Lower lobe of right lung (tissue), 2 donors: ENCODE measurements around the gene PFKFB1. TPM values are rescaled to one million over a fixed set of nuclear protein-coding genes. Genes with fewer than 3 reads are reported as not detected.
A peak's percentile ranks its signal among the peaks of the same experiment; 100 is the strongest.

Source experiments
- ATAC-seq, 2 donors: fragments of 200-7000 bp; cut with Tn5 transposase; one replicate each; pipeline ENCODE4 v1.9.1; 2020 to 2022; ENCODE audit warnings: mild to moderate bottlenecking in 2 of 2, moderate library complexity in 2 of 2
- DNase-seq: peaks from one replicate; pipeline ENCODE4 v3.0.0-alpha.2; 2020
- H3K27ac ChIP-seq: fragments of 200-600 bp; one replicate; pipeline ENCODE4 v1.8.0; 2022
- H3K27me3 ChIP-seq: fragments of 200-600 bp; one replicate; pipeline ENCODE4 v1.8.0; 2022; ENCODE audit warnings: low read depth
- H3K36me3 ChIP-seq: fragments of 200-600 bp; one replicate; pipeline ENCODE4 v1.8.0; 2022; ENCODE audit warnings: mild to moderate bottlenecking
- H3K4me1 ChIP-seq: fragments of 200-600 bp; one replicate; pipeline ENCODE4 v1.8.0; 2022
- H3K4me3 ChIP-seq: fragments of 200-600 bp; one replicate; pipeline ENCODE4 v1.8.0; 2022; ENCODE audit warnings: mild to moderate bottlenecking
- H3K9me3 ChIP-seq: fragments of 200-600 bp; one replicate; pipeline ENCODE4 v1.8.0; 2022
- intact Hi-C: fragments of 100-400 bp; cut with DNase I; formaldehyde crosslinking; loops from one replicate; pipeline ENCODE4 v1.11.0; 2022
- total RNA-seq: library from RNA; stranded (reverse); fragmentation: NEBNext Ultra II Directional; extraction: Animal tissue kit (Norgen Biotek cat#: 25700); gene quantifications from one replicate; pipeline ENCODE4 v1.2.1, GENCODE V29; 2021
- TF ChIP-seq, protein P1 (sequence below): fragments of 200-600 bp; IDR thresholded peaks from one replicate; pipeline ENCODE4 v1.8.0; 2022; ENCODE audit warnings: antibody characterized with exemption, mild to moderate bottlenecking
- donor health status: DM: no; HTN: yes; CAD: no; lungs with severe emphysema.

The PFKFB1 gene
- total RNA-seq, 1 donor from 2014 or later: 0.27 TPM

DNA sequence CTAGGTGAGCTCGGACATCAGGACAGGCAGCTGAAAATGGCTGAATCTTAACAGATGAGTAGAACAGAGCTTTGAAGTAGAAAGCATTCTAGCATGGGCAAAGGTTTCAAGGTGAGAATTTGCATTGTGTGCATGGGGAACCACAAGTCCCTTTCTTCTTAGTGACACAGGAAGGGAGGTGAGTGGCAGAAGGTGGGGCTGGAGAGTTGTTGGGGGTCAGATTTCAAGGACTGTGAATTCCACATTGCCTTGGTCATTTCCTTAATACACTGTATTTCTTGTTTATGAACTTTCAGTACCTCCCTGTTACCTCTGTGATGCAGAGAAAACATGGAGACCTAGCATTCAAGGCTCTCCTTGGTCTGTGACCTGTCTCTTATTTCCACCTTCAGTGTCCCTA lies 10.2 kb upstream of the PFKFB1 start:
- intact Hi-C loops: no loop called here
- no peak for ATAC-seq

DNA sequence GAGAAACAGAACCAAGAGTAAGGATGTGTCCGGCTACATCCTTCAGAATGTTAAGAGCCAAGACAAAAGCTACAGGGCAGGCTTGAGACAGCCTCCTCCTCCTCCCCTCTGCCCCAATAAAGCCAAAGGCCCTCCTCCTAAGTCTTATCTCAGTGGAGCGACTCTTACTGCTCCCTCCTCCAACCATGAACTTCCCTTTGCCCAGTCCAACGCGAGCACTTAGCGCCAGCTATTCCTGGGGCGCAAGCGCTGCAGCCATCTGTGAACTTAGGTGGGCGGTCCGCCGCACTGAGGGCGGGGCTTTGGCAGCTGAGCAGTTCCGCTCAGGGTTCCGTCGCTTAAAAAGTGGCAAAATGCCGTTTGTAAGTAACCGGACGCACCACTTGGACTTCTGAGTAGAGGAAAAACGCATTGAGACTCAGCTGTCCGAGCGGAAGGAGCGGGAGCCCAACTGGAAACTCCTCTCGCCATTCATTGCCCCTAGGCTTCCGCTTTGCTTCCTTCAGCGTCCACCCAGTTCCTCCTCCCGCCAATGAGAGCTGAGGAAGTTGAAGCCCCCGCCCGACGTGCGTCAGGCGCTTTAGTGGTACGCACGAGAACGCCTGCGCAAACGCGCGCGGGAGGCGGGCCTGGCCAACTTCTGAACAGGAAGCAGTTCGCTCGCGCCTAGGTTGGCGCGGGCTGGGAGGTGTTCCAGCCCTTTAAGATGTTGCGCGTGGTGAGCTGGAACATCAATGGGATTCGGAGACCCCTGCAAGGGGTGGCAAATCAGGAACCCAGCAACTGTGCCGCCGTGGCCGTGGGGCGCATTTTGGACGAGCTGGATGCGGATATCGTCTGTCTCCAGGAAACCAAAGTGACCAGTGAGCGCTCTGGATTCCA lies 6.0 kb upstream of the PFKFB1 start, which contains the start of gene APEX2:
TSS of gene APEX2 (plus strand) at position 647 of the 882 bp plus-strand sequence. CDS start at position 707, 60 bp downstream.
- H3K27ac ChIP-seq: peak within 1 kb of the TSS; percentile 85
- peaks cover 5% of the 10 kb centered on the region for H3K4me1 ChIP-seq
- TF ChIP-seq, protein P1, sequence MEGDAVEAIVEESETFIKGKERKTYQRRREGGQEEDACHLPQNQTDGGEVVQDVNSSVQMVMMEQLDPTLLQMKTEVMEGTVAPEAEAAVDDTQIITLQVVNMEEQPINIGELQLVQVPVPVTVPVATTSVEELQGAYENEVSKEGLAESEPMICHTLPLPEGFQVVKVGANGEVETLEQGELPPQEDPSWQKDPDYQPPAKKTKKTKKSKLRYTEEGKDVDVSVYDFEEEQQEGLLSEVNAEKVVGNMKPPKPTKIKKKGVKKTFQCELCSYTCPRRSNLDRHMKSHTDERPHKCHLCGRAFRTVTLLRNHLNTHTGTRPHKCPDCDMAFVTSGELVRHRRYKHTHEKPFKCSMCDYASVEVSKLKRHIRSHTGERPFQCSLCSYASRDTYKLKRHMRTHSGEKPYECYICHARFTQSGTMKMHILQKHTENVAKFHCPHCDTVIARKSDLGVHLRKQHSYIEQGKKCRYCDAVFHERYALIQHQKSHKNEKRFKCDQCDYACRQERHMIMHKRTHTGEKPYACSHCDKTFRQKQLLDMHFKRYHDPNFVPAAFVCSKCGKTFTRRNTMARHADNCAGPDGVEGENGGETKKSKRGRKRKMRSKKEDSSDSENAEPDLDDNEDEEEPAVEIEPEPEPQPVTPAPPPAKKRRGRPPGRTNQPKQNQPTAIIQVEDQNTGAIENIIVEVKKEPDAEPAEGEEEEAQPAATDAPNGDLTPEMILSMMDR: no peak
- ATAC-seq (peak; percentile 98), DNase-seq (peak; percentile 95)
- peaks cover 21% of the 10 kb centered on the region for H3K36me3 ChIP-seq
- no peaks in the 10 kb centered on the region for H3K9me3 ChIP-seq
- H3K27me3 ChIP-seq: no peaks in the 10 kb centered on the region
- intact Hi-C loops: no loop called here
- peak within 1 kb of the TSS; percentile 66 for H3K4me3 ChIP-seq

More for the DNA sequence above, 10.2 kb upstream of the PFKFB1 start:
- Histone ChIP-seq H3K4me1 (peaks cover 10% of the 10 kb centered on the region), H3K36me3 (peaks cover 21% of the 10 kb centered on the region), H3K9me3 (no peaks in the 10 kb centered on the region), H3K27me3 (no peaks in the 10 kb centered on the region), H3K4me3 (no peak overlapping the region), H3K27ac (no peak overlapping the region)
- DNase-seq: no peak
- TF ChIP-seq, protein P1: no peak

DNA sequence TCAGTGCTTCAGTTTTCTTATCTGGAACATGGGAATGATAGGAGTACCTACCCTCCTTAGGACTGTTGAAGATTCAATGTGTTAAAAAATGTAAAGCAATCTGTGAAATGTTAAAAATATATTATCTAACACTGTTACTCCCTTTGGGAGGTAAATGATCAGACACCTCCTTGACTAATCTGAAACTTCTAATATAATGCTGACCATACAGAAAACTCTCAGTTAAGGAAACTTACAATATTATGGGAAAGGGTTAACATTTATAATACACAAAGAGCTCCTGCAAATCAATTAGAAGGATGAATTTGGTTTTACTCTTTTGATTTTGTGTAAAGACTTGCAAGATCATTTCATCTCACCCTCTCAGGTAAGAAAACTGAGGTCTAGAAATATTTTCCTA lies 1.6 kb upstream of the PFKFB1 start:
- no peaks in the 10 kb centered on the region for H3K36me3 ChIP-seq
- H3K27ac ChIP-seq: no peak overlapping the region
- TF ChIP-seq, protein P1: no peak
- H3K9me3 ChIP-seq: no peaks in the 10 kb centered on the region
- H3K27me3 ChIP-seq: no peaks in the 10 kb centered on the region
- no peak for ATAC-seq
- intact Hi-C loops: no loop called here
- H3K4me1 ChIP-seq: no peaks in the 10 kb centered on the region
- DNase-seq: no peak
- no peak overlapping the region for H3K4me3 ChIP-seq

DNA sequence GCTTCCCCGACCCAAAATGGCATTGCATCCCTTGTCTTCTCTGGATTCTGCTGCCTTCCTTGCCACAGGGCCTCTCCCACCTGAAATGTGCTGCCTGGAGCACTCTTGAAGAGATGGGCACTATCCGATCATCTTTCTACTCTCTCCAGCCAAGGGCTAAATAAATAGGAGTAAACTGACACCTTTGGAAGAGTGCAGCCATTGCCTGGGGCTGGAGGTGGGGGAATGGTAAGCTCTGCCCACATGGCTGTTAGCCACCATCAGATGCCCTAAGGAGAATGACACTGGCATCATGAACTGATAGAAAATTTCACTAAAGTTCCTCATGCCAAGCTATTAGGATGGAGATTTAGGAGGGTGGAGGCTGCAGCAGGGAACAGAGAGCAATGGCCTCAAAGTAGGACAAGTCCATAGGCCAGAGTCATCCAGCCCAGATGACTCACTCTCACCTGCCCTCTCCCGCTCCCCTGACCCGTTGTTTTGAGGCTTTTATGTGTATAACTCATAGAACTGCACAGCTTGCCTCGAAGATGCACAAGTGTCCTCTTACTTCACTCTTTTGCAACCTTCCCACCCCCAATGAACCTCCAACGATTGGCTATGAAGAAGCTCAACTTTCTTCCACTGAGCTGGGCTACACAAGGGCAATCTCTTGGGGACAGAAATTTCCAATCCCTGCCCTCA lies 822 bp upstream of the PFKFB1 start:
- H3K4me1 ChIP-seq: no peaks in the 10 kb centered on the region
- TF ChIP-seq, protein P1: no peak
- DNase-seq: no peak
- H3K27ac ChIP-seq: no peak overlapping the region
- H3K36me3 ChIP-seq: no peaks in the 10 kb centered on the region
- intact Hi-C loops: no loop called here
- peak in 1 of 2 donors; percentile 11 for ATAC-seq
- H3K9me3 ChIP-seq: no peaks in the 10 kb centered on the region
- no peaks in the 10 kb centered on the region for H3K27me3 ChIP-seq
- H3K4me3 ChIP-seq: no peak overlapping the region

DNA sequence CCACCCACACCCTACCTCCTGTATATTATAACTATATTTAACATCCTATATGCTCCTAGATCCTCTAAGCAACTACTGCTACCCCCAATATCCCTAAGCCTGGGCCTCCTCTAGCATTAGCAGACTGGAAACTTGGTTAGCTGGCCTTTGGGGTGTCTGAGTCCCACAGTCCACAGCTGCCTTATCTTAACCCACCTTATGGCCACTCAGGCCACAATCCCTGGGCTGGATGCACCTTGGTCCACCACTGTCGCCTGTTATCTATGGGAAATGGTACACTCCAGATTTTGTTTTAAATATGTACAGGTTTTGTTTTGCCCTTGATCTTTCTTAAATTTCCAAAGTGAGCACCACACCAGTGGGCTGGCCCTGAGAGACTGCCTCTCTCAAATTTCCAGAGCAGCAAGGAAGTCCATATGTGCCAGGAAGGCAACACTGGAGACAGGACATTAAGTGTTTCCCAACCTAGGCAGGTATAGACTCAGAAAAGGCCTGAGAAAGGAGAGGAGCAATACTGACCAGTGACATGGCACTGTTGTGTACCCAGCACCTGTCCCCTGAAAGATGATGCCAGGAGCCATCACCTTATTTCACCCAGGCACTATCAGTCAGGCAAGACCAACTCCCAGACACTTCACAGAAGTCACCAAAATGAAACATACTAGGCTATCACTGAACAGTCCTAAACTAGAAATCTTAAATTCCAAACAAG lies 921 bp downstream of the PFKFB1 start:
- intact Hi-C loops: no loop called here
- DNase-seq (no peak), ATAC-seq (no peak)
- TF ChIP-seq, protein P1: no peak
- Histone ChIP-seq H3K27ac (no peak overlapping the region), H3K4me1 (no peaks in the 10 kb centered on the region), H3K9me3 (no peaks in the 10 kb centered on the region), H3K36me3 (no peaks in the 10 kb centered on the region), H3K4me3 (no peak overlapping the region), H3K27me3 (no peaks in the 10 kb centered on the region)
